HG03354 (cell line): ENCODE results near the gene PLPP2.
"Not testable (repeated sequence)": the region's sequence is repeated elsewhere in the genome, so short reads cannot be mapped to it uniquely, and the experiment has no call there.

Source experiments
- ATAC-seq: cut with Tn5 transposase; IDR thresholded peaks from one replicate; pipeline ENCODE4 v1.9.1; 2021; ENCODE audit warnings: mild to moderate bottlenecking; ENCODE audit not compliant: unreplicated experiment, poor library complexity, severe bottlenecking

The PLPP2 gene

GRCh38 chr19:277131-277530 lies 14.1 kb downstream of the PLPP2 start:
- ATAC-seq, result no peak

GRCh38 chr19:275958-276646 lies 15.1 kb downstream of the PLPP2 start:
- no peak for ATAC-seq

- no peak for ATAC-seq
Observed at GRCh38 chr19:275000-275399, 16.2 kb downstream of the PLPP2 start.

DNA sequence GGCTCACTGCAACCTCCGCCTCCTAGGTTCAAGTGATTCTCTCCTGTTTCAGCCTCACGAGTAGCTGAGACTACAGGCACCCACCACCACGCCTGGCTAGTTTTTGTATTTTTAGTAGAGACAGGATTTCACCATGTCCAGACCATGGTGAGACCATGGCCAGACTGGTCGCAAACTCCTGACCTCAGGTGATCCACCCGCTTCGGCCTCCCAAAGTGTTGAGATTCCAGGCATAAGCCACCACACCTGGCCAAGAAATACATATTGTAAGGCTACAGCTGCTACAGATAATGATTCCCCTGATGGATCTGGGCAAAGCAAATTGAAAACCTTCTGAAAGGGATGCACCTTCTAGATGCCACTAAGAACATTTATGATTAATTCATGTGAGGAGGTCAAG lies 17.8 kb downstream of the PLPP2 start:
- ATAC-seq, result no peak

- ATAC-seq, result no peak
Observed at GRCh38 chr19:271856-272255, 19.3 kb downstream of the PLPP2 start.

- not testable (repeated sequence) for ATAC-seq
Observed at GRCh38 chr19:270766-271318, 20.4 kb downstream of the PLPP2 start.

- ATAC-seq, result no peak
Observed at GRCh38 chr19:269241-269640, 22.0 kb downstream of the PLPP2 start.

GRCh38 chr19:262125-262524 lies 29.1 kb downstream of the PLPP2 start:
- ATAC-seq, result no peak

GRCh38 chr19:256804-257203 lies 34.4 kb downstream of the PLPP2 start:
- not testable (repeated sequence) for ATAC-seq

DNA sequence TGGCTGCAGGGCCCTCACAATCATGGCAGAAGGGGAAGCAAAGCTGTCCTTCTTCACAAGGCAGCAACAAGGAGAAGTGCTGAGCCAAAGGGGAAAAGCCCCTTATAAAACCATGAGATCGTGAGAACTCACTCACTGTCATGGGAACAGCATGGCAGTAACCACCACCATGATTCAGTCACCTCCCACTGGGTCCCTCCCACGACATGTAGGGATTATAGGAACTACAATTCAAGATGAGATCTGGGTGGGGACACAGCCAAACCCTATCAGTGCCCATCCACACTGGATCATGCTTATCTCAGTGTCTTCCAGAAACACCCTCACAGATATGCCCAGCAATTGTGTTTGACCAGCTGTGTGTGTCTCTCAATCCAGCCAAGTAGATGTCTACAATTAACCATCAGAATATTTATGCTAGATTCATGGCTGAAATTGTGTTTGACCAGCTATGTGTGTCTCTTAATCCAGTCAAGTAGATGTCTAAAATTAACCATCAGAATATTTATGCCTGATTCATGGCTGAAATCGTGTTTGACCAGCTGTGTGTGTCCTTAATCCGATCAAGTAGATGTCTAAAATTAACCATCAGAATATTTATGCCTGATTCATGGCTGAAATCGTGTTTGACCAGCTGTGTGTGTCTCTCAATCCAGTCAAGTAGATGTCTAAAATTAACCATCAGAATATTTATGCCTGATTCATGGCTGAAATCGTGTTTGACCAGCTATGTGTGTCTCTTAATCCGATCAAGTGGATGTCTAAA lies 38.6 kb downstream of the PLPP2 start:
- not testable (repeated sequence) for ATAC-seq

DNA sequence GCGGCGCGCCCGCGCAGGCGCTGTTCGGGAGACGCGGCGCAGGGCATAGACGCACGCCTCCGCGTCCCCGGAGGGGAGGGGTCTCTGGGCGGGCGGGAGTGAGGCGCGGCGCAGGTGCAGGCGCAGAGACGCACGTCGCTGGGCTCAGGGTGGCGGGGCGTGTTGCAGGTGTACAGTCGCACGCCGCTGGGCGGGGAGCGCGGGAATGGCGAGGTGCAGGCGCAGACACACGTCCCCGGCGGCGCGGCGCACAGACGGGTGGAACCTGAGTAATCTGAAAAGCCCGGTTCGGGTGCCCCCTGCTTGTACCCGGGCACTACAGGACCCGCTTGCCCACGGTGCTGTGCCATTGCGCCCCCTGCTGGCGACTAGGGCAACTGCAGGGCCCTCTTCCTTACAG lies 44.7 kb downstream of the PLPP2 start:
- no peak for ATAC-seq

GRCh38 chr19:245900-246299 lies 45.3 kb downstream of the PLPP2 start:
- ATAC-seq, result not testable (repeated sequence)

DNA sequence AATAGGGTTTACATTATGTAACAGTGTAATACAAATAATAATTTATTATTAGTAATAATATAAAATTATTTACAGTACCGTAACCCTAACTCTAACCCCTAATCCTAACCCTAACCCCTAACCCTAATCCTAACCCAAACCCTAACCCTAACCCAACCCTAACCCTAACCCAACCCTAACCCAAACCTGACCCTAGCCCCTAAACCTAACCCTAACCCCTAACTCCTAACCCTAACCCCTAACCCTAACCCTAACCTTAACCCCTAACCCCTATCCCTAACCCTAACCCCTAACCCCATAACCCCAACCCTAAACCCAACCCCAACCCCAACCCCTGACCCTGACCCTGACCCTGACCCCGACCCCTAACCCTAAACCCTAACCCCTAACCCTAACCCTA lies 45.7 kb downstream of the PLPP2 start:
- no peak for ATAC-seq
